HK-2 (cell line): ENCODE data around the gene ASL.
"Not testable (repeated sequence)": the region's sequence is repeated elsewhere in the genome, so short reads cannot be mapped to it uniquely, and the experiment has no call there.

ENCODE experiments used
- DNase-seq: peaks from one replicate; pipeline ENCODE4 v3.0.0-alpha.2; 2018; ENCODE audit not compliant: unreplicated experiment

The ASL gene

GRCh38 chr7:66119245-66119850 is 43.7 kb downstream of the ASL start:
- no peak for DNase-seq

DNA sequence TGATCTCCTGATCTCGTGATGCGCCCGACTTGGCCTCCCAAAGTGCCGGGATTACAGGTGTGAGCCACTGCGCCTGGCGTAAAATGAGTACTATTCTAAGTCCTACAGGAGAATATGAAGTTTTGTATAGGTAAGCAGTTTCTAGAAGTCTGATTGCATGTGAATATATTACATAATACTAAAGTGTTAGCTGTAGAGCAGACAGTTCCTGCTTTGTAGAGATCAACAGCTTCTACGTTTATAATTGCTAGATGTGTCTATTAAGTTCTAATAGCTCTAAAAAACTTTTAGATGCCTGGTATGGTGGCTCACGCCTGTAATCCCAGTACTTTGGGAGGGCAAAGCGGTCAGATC is 47.5 kb downstream of the ASL start:
- no peak for DNase-seq

DNA sequence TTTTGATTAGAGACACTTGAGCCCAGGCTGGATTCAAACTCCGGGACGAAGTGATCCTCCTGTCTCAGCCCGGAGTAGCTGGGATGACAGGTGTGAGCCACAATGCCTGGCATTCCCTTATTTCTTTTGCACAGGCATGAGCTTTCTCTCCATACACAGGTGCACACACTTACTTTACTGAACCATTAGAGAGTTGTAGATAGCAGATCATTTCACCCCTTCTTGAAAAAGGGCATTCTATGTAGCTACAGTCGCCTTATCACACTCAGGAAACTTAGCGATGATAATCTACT is 48.9 kb downstream of the ASL start:
- DNase-seq: not testable (repeated sequence)

- DNase-seq: no peak
Measured at GRCh38 chr7:66125052-66125694, 49.6 kb downstream of the ASL start.

- DNase-seq: not testable (repeated sequence)
Measured at GRCh38 chr7:66125781-66126352, 50.2 kb downstream of the ASL start.

GRCh38 chr7:66127172-66127571 is 51.6 kb downstream of the ASL start:
- DNase-seq: not testable (repeated sequence)

DNA sequence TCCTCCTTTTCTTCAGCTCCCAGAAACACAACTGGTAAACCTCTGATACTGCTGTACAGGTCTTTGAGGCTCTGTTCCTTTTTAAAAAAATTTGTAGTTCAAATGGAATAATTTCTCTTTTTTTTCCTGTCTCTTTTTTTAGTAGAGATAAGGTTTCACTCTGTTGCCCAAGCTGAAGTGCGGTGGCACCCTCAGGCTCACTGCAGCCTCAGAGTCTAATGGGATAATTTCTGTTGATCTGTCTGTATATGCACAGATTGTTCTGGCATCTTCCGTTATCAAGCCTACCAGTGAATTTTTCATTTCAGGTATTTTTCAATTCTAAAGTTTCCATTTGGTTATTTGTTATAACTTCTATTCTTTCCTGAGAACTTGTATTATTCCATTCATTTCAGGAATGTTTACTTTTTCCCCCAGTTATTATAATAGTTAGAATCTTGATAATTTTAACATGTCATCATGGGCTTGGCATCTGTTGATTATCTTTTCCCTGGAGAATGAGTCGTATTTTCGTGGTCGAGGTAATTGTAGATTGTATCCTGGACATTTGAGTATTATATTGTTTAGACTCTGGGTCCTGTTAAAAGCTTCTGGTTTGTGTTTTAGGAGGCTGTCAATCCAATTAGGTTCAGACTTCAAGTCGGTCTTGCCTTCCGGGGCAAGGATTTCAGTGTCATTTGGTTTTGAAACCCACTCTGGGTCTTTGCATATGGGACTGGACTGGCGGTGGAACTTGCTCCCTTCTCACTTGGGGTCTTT is 63.6 kb downstream of the ASL start:
- DNase-seq: no peak

GRCh38 chr7:66140924-66141323 is 65.3 kb downstream of the ASL start:
- no peak for DNase-seq

- DNase-seq: no peak
Measured at GRCh38 chr7:66142334-66142733, 66.7 kb downstream of the ASL start.

GRCh38 chr7:66142996-66143395 is 67.4 kb downstream of the ASL start:
- DNase-seq: no peak
